Neural cell (in vitro differentiated cells): ENCODE results near the gene KDM4B. TPM values are rescaled to one million over a fixed set of nuclear protein-coding genes. Genes with fewer than 3 reads are reported as not detected.

ENCODE experiments used
- H2AFZ ChIP-seq: fragments of 200-600, 300-800 bp; sonication (generic), shearing (Covaris generic); 2 replicates; pipeline ENCODE4 v1.6.0; 2014; ENCODE audit warnings: low read depth, mild to moderate bottlenecking, antibody characterized with exemption, low read length, moderate library complexity
- H3F3A ChIP-seq: fragments of 200-600 bp; shearing (Covaris generic); 2 replicates; pipeline ENCODE4 v1.6.1; 2016; ENCODE audit warnings: mild to moderate bottlenecking, moderate library complexity, mixed read lengths, antibody characterized with exemption, low read length; ENCODE audit not compliant: insufficient read depth, poor library complexity, severe bottlenecking
- H3K27ac ChIP-seq: fragments of 200-600, 300-800 bp; sonication (generic), shearing (Covaris generic); 2 replicates; pipeline ENCODE4 v1.5.1; 2014; ENCODE audit warnings: mild to moderate bottlenecking, low read length, moderate library complexity
- H3K27me3 ChIP-seq: fragments of 300-800, 200-600 bp; sonication (generic), shearing (Covaris generic); 2 replicates; pipeline ENCODE4 v1.6.0; 2014; ENCODE audit warnings: mild to moderate bottlenecking, low read depth, low read length, moderate library complexity; ENCODE audit not compliant: insufficient read depth
- H3K36me3 ChIP-seq: fragments of 300-800, 200-600 bp; sonication (generic), shearing (Covaris generic); 2 replicates; pipeline ENCODE4 v1.5.1; 2014; ENCODE audit warnings: mild to moderate bottlenecking, antibody characterized with exemption, low read length, moderate library complexity; ENCODE audit not compliant: insufficient read depth
- H3K4me2 ChIP-seq: fragments of 300-800, 200-600 bp; sonication (generic), shearing (Covaris generic); 2 replicates; pipeline ENCODE4 v1.6.0; 2014; ENCODE audit warnings: mild to moderate bottlenecking, low read length
- H3K4me3 ChIP-seq: fragments of 300-800, 200-600 bp; sonication (generic), shearing (Covaris generic); 2 replicates; pipeline ENCODE4 v1.5.1; 2014; ENCODE audit warnings: mild to moderate bottlenecking, low read length, moderate library complexity
- H3K79me2 ChIP-seq: fragments of 200-600 bp; shearing (Covaris generic); replicated peaks from 2 replicates; pipeline ENCODE4 v1.6.0; 2014; ENCODE audit warnings: mild to moderate bottlenecking, low read length, moderate library complexity; ENCODE audit not compliant: insufficient read depth
- H3K9ac ChIP-seq: fragments of 300-800, 200-600 bp; sonication (generic), shearing (Covaris generic); 2 replicates; pipeline ENCODE4 v1.6.1; 2016; ENCODE audit warnings: mild to moderate bottlenecking, low read length, mixed read lengths
- H3K9me2 ChIP-seq: fragments of 200-600 bp; shearing (Covaris generic); 2 replicates; pipeline ENCODE4 v1.6.1; 2016; ENCODE audit warnings: mild to moderate bottlenecking, low read length, mixed read lengths; ENCODE audit not compliant: insufficient read depth
- H3K9me3 ChIP-seq: fragments of 200-600, 300-800 bp; sonication (generic), shearing (Covaris generic); 2 replicates; pipeline ENCODE4 v1.6.1; 2016; ENCODE audit warnings: mild to moderate bottlenecking, mixed run types, low read length, moderate library complexity, mixed read lengths
- H4K20me1 ChIP-seq: fragments of 200-600 bp; shearing (Covaris generic); 2 replicates; pipeline ENCODE4 v1.6.1; 2016; ENCODE audit warnings: mild to moderate bottlenecking, mixed run types; ENCODE audit not compliant: insufficient read depth
- CTCF ChIP-seq: fragments of 450-650 bp; IDR thresholded peaks from 2 replicates; pipeline ENCODE4 v1.5.1; 2014; ENCODE audit warnings: antibody characterized with exemption, mild to moderate bottlenecking, moderate library complexity; ENCODE audit not compliant: poor library complexity, severe bottlenecking
- EP300 ChIP-seq: fragments of 450-650 bp; conservative IDR thresholded peaks from 2 replicates; pipeline ENCODE4 v1.6.1; 2014; ENCODE audit warnings: antibody characterized with exemption, mild to moderate bottlenecking, moderate library complexity; ENCODE audit not compliant: poor library complexity, severe bottlenecking
- EZH2 ChIP-seq: fragments of 200-600, 300-800 bp; shearing (Covaris generic), sonication (generic); IDR thresholded peaks from 2 replicates; pipeline ENCODE4 v1.6.1; 2014; ENCODE audit warnings: antibody characterized with exemption, low read length, borderline replicate concordance, mild to moderate bottlenecking; ENCODE audit not compliant: insufficient read depth, poor library complexity, severe bottlenecking
- MXI1 ChIP-seq: fragments of 450-650 bp; conservative IDR thresholded peaks from 2 replicates; pipeline ENCODE4 v1.6.1; 2014; ENCODE audit warnings: antibody characterized with exemption, mild to moderate bottlenecking; ENCODE audit not compliant: poor library complexity, severe bottlenecking
- POLR2AphosphoS5 ChIP-seq: IDR thresholded peaks from 2 replicates; pipeline ENCODE4 v1.6.1; 2012
- RAD21 ChIP-seq: fragments of 450-650 bp; conservative IDR thresholded peaks from 2 replicates; pipeline ENCODE4 v1.6.1; 2014; ENCODE audit warnings: antibody characterized with exemption, mild to moderate bottlenecking, moderate library complexity
- REST ChIP-seq: IDR thresholded peaks from 2 replicates; pipeline ENCODE4 v1.6.1; 2012; ENCODE audit warnings: borderline replicate concordance
- SMC3 ChIP-seq: fragments of 450-650 bp; conservative IDR thresholded peaks from 2 replicates; pipeline ENCODE4 v1.6.1; 2014; ENCODE audit warnings: antibody characterized with exemption, mild to moderate bottlenecking, moderate library complexity; ENCODE audit not compliant: poor library complexity
- TAF1 ChIP-seq: IDR thresholded peaks from 2 replicates; pipeline ENCODE4 v1.6.1; 2012; ENCODE audit warnings: low read depth
- polyA plus RNA-seq: library from polyadenylated mRNA; depleted of rRNA; stranded (reverse); fragments of >200 nt; gene quantifications from 2 replicates; pipeline ENCODE4 v1.2.3, GENCODE V29; 2014

The KDM4B gene
- polyA plus RNA-seq, 1 donor from 2014 or later, result 19.1 TPM

DNA sequence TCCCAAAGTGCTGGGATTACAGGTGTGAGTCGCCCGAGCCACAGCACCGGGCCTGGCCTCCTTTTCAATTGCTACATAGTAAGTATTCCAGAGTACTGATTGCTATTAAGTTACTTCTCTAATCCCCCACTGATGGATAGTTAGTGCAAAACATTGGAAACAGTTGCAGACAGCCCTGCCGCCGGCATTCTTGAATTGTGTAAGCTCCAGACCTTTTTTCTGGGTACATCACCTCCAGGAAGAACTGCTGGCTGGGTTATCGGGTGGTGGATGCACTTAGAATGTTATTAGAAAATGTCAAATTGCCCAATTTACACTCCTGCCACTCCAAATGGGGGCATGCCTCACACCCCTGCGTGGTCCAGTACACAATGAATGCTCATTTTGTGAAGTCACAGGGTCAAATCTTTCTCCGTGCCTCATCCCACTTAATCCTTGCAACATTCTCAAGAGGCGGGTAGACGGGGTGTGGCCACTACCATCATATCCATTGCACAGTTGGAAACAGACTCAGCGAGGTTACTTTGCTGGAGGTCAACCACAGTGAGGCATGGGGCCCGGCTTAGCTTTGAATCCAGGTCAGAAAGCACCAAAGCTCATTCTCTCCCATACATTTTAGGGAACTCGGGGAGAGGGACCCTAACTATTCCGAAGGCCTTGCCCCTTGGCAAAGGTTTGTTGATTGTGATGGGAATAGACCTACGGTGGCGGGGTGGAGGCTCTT lies 1.0 kb upstream of the KDM4B start:
- peak overlapping the region; percentile 54 for H2AFZ ChIP-seq
- peak overlapping the region; percentile 58 for H3K9ac ChIP-seq

DNA sequence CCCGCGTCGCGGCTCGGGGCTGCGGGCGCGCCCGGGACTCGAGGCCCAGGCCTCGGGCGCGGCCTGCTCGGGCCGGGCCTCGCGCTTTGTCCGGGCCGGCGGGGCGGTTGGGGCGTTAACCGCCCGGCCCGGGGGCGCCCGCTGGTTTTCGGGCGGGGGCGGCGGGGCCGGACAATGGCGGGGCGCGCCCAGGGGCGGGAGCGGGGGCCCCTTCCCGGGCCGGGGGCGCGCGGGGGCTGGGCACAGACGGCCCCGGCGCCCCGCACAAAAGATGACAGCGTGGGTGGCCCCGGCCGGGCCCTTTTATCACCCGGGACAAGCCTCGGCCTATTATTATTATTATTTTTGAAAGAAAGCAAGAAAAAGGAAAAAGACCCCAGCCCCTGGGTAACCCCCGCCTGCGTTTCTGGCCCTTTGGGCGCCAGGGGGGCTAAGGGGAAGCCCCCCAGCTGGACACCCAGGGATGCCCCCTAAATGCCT lies 419 bp downstream of the KDM4B start:
- H3K27ac ChIP-seq, result peak overlapping the region; percentile 34
- H3K9me3 ChIP-seq, result no peaks in the 10 kb centered on the region
- TF ChIP-seq SMC3, result no peak
- no peak for TF ChIP-seq EP300
- TF ChIP-seq RAD21, result no peak
- TF ChIP-seq EZH2, result no peak
- no peak for TF ChIP-seq MXI1
- no peak for TF ChIP-seq CTCF
- no peak for TF ChIP-seq POLR2AphosphoS5
- TF ChIP-seq REST, result no peak
- TF ChIP-seq TAF1, result no peak

More for the DNA sequence above, 1.0 kb upstream of the KDM4B start:
- H3F3A ChIP-seq, result no peaks in the 10 kb centered on the region
- no peaks in the 10 kb centered on the region for H3K27me3 ChIP-seq
- H3K4me3 ChIP-seq, result peak overlapping the region; percentile 64
- H4K20me1 ChIP-seq, result peaks cover 15% of the 10 kb centered on the region
- H3K9me2 ChIP-seq, result no peaks in the 10 kb centered on the region
- peaks cover 32% of the 10 kb centered on the region for H3K79me2 ChIP-seq
- H3K4me2 ChIP-seq, result no peak overlapping the region
- no peaks in the 10 kb centered on the region for H3K9me3 ChIP-seq
- TF ChIP-seq POLR2AphosphoS5 (no peak), MXI1 (no peak), EP300 (no peak), EZH2 (no peak), SMC3 (no peak), RAD21 (no peak)
- peak overlapping the region; percentile 51 for H3K27ac ChIP-seq
- H3K36me3 ChIP-seq, result no peaks in the 10 kb centered on the region

More for the DNA sequence above, 419 bp downstream of the KDM4B start:
- peaks cover 42% of the 10 kb centered on the region for H3K79me2 ChIP-seq
- H4K20me1 ChIP-seq, result peaks cover 15% of the 10 kb centered on the region
- H2AFZ ChIP-seq, result no peak overlapping the region
- H3F3A ChIP-seq, result no peaks in the 10 kb centered on the region
- peak overlapping the region; percentile 83 for H3K4me2 ChIP-seq
- H3K9ac ChIP-seq, result peak overlapping the region; percentile 84
- no peaks in the 10 kb centered on the region for H3K36me3 ChIP-seq
- peak overlapping the region; percentile 79 for H3K4me3 ChIP-seq
- no peaks in the 10 kb centered on the region for H3K9me2 ChIP-seq
- no peaks in the 10 kb centered on the region for H3K27me3 ChIP-seq
